Epithelial cell of prostate (primary cell): ENCODE results near the gene GNG11.

Experiments
- DNase-seq: peaks from one replicate; pipeline ENCODE4 v3.0.0-alpha.2; 2011; ENCODE audit warnings: low read depth, low spot score
- H3K27ac ChIP-seq: fragments of 450-650 bp; 2 replicates; pipeline ENCODE4 v1.5.1; 2017; ENCODE audit warnings: mild to moderate bottlenecking

The GNG11 gene

GRCh38 chr7:93921607-93922566 lies at the start of gene GNG11:
Gene GNG11, plus strand, starts transcription at chr7:93921735. Its CDS starts 403 bp downstream, at chr7:93922138.
- H3K27ac ChIP-seq, result peak within 1 kb of the TSS; percentile 18
- DNase-seq, result no peak

- DNase-seq, result no peak
- H3K27ac ChIP-seq, result no peak overlapping the region
Measured at GRCh38 chr7:93873998-93874574, 47.4 kb upstream of the GNG11 start.

- H3K27ac ChIP-seq, result no peak overlapping the region
- DNase-seq, result no peak
Measured at GRCh38 chr7:93877742-93878141, 43.8 kb upstream of the GNG11 start.

- H3K27ac ChIP-seq, result no peak overlapping the region
- DNase-seq, result no peak
Measured at GRCh38 chr7:93879356-93879755, 42.2 kb upstream of the GNG11 start.

GRCh38 chr7:93882468-93882867 lies 39.1 kb upstream of the GNG11 start:
- H3K27ac ChIP-seq, result no peak overlapping the region
- DNase-seq, result no peak

GRCh38 chr7:93883078-93883916 lies 38.2 kb upstream of the GNG11 start:
- no peak for DNase-seq

GRCh38 chr7:93883917-93884345 lies 37.6 kb upstream of the GNG11 start:
- H3K27ac ChIP-seq, result no peak overlapping the region

More at GRCh38 chr7:93883078-93883916, 38.2 kb upstream of the GNG11 start:
- no peak overlapping the region for H3K27ac ChIP-seq

GRCh38 chr7:93884541-93884940 lies 37.0 kb upstream of the GNG11 start:
- no peak for DNase-seq
- no peak overlapping the region for H3K27ac ChIP-seq

More at GRCh38 chr7:93883917-93884345, 37.6 kb upstream of the GNG11 start:
- DNase-seq, result no peak

- peak overlapping the region; percentile 68 for H3K27ac ChIP-seq
- DNase-seq, result peak; percentile 46
Measured at GRCh38 chr7:93889261-93889660, 32.3 kb upstream of the GNG11 start.

- DNase-seq, result peak; percentile 33
Measured at GRCh38 chr7:93890041-93890463, 31.5 kb upstream of the GNG11 start.

GRCh38 chr7:93890464-93891068 lies 31.0 kb upstream of the GNG11 start, which contains the start of gene TFPI2:
Gene TFPI2, minus strand, starts transcription at chr7:93890753. Its CDS starts 75 bp downstream, at chr7:93890678.
- peak within 1 kb of the TSS; percentile 68 for H3K27ac ChIP-seq
- DNase-seq, result peak; percentile 45

More at GRCh38 chr7:93890041-93890463, 31.5 kb upstream of the GNG11 start:
- peak overlapping the region; percentile 68 for H3K27ac ChIP-seq

- H3K27ac ChIP-seq, result no peak overlapping the region
- no peak for DNase-seq
Measured at GRCh38 chr7:93894426-93894825, 27.1 kb upstream of the GNG11 start.

- no peak overlapping the region for H3K27ac ChIP-seq
- DNase-seq, result no peak
Measured at GRCh38 chr7:93894966-93895640, 26.4 kb upstream of the GNG11 start.

GRCh38 chr7:93895859-93896600 lies 25.5 kb upstream of the GNG11 start:
- DNase-seq, result no peak
- H3K27ac ChIP-seq, result no peak overlapping the region

- DNase-seq, result no peak
- H3K27ac ChIP-seq, result no peak overlapping the region
Measured at GRCh38 chr7:93897680-93898079, 23.9 kb upstream of the GNG11 start.

GRCh38 chr7:93902777-93903423 lies 18.6 kb upstream of the GNG11 start:
- no peak for DNase-seq
- no peak overlapping the region for H3K27ac ChIP-seq

GRCh38 chr7:93906267-93906666 lies 15.3 kb upstream of the GNG11 start, which contains the start of gene GNGT1:
Gene GNGT1, plus strand, starts transcription at chr7:93906567. Its CDS starts 180 bp downstream, at chr7:93906747.
- DNase-seq, result no peak

More at GRCh38 chr7:93906267-93906666, 15.3 kb upstream of the GNG11 start, which contains the start of gene GNGT1:
- H3K27ac ChIP-seq, result no peak within 1 kb of the TSS
